Psoas muscle (tissue), 8 donors: ENCODE results near the gene N4BP2L2. TPM values are rescaled to one million over a fixed set of nuclear protein-coding genes. Genes with fewer than 3 reads are reported as not detected.

ENCODE experiments used
- ATAC-seq, 4 donors: fragments of 200-7000 bp; cut with Tn5 transposase; one replicate each; pipeline ENCODE4 v1.9.1; 2020; ENCODE audit warnings: moderate library complexity in 3 of 4, mild to moderate bottlenecking in 2 of 4
- DNase-seq, 2 donors: peaks; one replicate each; pipeline ENCODE4 v3.0.0-alpha.2; 2020
- H3K27ac ChIP-seq: fragments of 200-600 bp; one replicate; pipeline ENCODE4 v1.8.0; 2022
- H3K27me3 ChIP-seq, 3 donors: fragments of 200-600 bp in 1 of 3; one replicate each; pipeline versions ENCODE4 v1.6.1 to v1.8.0; 2013 to 2022; ENCODE audit warnings: low read length in 2 of 3, mild to moderate bottlenecking in 2 of 3, moderate library complexity in 1 of 3; ENCODE audit not compliant: insufficient read depth in 3 of 3
- H3K36me3 ChIP-seq, 2 donors: fragments of 200-600 bp in 1 of 2; one replicate each; pipeline versions ENCODE4 v1.6.1 to v1.8.0; 2013 to 2022; ENCODE audit warnings: low read depth in 1 of 2, mild to moderate bottlenecking in 1 of 2, moderate library complexity in 1 of 2; ENCODE audit not compliant: insufficient read depth in 1 of 2
- H3K4me1 ChIP-seq: fragments of 200-600 bp; one replicate; pipeline ENCODE4 v1.8.0; 2022
- H3K4me3 ChIP-seq: fragments of 200-600 bp; one replicate; pipeline ENCODE4 v1.8.0; 2022; ENCODE audit warnings: mild to moderate bottlenecking
- H3K9me3 ChIP-seq: fragments of 200-600 bp; one replicate; pipeline ENCODE4 v1.8.0; 2022
- WGBS, 3 donors: extraction: QIAGEN DNeasy Blood & Tissue Kit; methylation state at CpG; one replicate each; pipeline versions ENCODE4 v1.1.6 to v1.1.7; 2013; 5-methylcytosine and 5-hydroxymethylcytosine counted together
- intact Hi-C, 2 donors: fragments of 100-400 bp; cut with DNase I; formaldehyde crosslinking; loops; one replicate each; pipeline versions ENCODE4 v1.11.0 to v1.14.2; 2022
- polyA plus RNA-seq, 3 donors: library from polyadenylated mRNA; stranded (reverse); fragments of 200-250 nt; gene quantifications; one replicate each; pipeline ENCODE4 v1.2.3, GENCODE V29; 2013
- total RNA-seq, 4 donors: library from RNA; stranded (reverse); fragmentation: NEBNext Ultra II Directional in 2 of 4; extraction: Animal tissue kit (Norgen Biotek cat#: 25700) in 2 of 4; gene quantifications; one replicate each; pipeline versions ENCODE4 v1.2.1 to v1.2.4, GENCODE V29; 2021 to 2023
- TF ChIP-seq, protein P1 (sequence below): fragments of 200-600 bp; IDR thresholded peaks from one replicate; pipeline ENCODE4 v1.8.0; 2022; ENCODE audit warnings: antibody characterized with exemption
- donor health status: healthy with polysubstance abuse.
- donor health status: DM: no; HTN: no; CAD: no; lungs with moderate emphysema.
- donor health status: Bipolar disorder and iron deficiency.
- donor health status: healthy.
- donor health status: DM: yes; HTN: yes; CAD: no.
- donor health status: DM: no; HTN: no; CAD: no.
- donor health status: DM: no; HTN: no; CAD: no.
- donor health status: DM: yes; HTN: yes; CAD: no.

N4BP2L2 gene
- total and polyA plus RNA-seq, 7 donors = 23.6 to 153 (median 102) TPM

DNA sequence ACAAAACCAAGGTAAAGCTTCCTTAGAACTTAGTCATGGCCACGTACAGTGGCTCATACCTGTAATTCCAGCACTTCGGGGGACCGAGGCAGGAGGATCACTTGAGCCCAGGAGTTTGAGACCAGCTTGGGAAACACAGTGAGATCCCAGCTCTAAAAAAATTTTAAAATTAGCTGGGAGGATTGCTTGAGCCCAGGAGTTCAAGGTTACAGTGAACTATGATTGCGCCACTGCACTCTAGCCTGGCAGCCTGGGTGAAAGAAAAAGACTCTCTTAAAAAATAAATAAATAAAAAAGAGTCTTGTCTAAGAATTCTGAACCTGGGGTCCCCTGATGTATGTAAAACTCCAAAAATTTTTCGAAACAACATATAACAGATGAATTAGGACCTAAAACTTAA, 34.9 kb downstream of the N4BP2L2 start:
- H3K27ac ChIP-seq = no peak overlapping the region
- H3K9me3 ChIP-seq = no peaks in the 10 kb centered on the region
- no peak for DNase-seq
- peaks cover 2 to 26% of the 10 kb centered on the region in 2 donors for H3K36me3 ChIP-seq
- 91 to 93% (median 91%) methylated on average over 5 of the region's 5 CpGs for WGBS, 3 donors
- no peaks in the 10 kb centered on the region for H3K27me3 ChIP-seq
- no peak overlapping the region for H3K4me3 ChIP-seq
- intact Hi-C loops = no loop called here
- no peaks in the 10 kb centered on the region for H3K4me1 ChIP-seq
- ATAC-seq = peak in 1 of 4 donors; percentile 38
- TF ChIP-seq, protein P1, sequence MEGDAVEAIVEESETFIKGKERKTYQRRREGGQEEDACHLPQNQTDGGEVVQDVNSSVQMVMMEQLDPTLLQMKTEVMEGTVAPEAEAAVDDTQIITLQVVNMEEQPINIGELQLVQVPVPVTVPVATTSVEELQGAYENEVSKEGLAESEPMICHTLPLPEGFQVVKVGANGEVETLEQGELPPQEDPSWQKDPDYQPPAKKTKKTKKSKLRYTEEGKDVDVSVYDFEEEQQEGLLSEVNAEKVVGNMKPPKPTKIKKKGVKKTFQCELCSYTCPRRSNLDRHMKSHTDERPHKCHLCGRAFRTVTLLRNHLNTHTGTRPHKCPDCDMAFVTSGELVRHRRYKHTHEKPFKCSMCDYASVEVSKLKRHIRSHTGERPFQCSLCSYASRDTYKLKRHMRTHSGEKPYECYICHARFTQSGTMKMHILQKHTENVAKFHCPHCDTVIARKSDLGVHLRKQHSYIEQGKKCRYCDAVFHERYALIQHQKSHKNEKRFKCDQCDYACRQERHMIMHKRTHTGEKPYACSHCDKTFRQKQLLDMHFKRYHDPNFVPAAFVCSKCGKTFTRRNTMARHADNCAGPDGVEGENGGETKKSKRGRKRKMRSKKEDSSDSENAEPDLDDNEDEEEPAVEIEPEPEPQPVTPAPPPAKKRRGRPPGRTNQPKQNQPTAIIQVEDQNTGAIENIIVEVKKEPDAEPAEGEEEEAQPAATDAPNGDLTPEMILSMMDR = no peak

DNA sequence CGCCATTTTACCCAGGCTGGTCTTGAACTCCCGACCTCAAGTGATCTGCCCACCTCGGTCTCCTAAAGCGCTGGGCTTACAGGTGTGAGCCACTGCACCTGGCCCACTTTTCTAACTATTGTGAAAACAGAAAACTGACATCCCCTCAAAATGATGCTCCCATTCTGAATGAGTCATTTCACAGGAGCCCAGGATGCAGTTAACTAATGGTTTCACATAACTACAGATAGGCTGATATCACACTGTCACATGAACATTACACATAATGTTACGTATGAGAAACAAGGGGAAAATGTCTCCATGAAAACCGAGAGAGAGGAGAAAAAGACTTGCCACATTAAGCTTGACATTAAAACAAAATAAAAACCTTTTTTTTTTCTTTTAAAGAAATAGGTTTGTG, 37.5 kb downstream of the N4BP2L2 start:
- Histone ChIP-seq H3K36me3 (peaks cover 2 to 10% of the 10 kb centered on the region in 2 donors), H3K4me1 (peaks cover 5% of the 10 kb centered on the region), H3K4me3 (no peak overlapping the region), H3K27ac (no peak overlapping the region), H3K27me3 (no peaks in the 10 kb centered on the region), H3K9me3 (no peaks in the 10 kb centered on the region)
- TF ChIP-seq, protein P1 = no peak
- ATAC-seq = no peak
- 95 to 96% (median 96%) methylated on average over 6 of the region's 6 CpGs for WGBS, 3 donors
- intact Hi-C loops = no loop called here
- no peak for DNase-seq

DNA sequence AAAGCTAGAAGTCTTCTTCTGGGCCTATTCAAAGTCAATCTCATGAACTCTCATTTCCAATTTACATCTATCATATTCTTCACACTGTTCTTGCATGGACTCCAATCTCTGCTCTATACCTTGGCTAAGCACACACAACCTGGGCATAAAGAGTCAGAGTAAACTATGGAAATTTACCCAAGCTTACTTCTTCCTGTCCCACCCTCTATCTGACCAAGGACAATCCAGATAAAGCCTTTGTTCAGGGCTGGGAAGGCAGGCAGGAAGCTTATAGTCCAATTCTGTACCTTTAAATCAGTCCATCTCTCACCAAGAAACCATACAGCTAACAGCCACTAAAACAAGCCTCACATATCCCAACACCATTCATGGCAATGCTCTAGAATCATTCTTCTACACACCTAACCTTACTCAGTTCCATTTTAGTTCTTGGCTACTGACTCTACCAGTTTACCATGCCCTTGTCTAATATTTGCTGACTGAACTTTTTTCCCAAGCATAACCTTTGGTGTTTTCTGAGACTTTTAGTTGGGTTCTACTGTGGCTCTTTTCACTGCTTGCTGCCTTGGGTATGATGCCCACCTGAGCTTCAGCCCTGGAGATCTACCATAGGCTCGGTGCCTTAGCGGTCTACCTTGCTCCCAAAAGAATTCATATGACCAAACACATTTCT, 38.9 kb downstream of the N4BP2L2 start:
- Histone ChIP-seq H3K9me3 (no peaks in the 10 kb centered on the region), H3K27ac (no peak overlapping the region), H3K4me1 (peaks cover 5% of the 10 kb centered on the region), H3K4me3 (no peak overlapping the region), H3K27me3 (no peaks in the 10 kb centered on the region), H3K36me3 (peaks cover 1 to 2% of the 10 kb centered on the region in 2 donors)
- intact Hi-C loops = no loop called here
- no peak for ATAC-seq
- TF ChIP-seq, protein P1 = no peak
- DNase-seq = no peak
- 95 to 96% (median 96%) methylated on average over 2 of the region's 2 CpGs for WGBS, 3 donors

DNA sequence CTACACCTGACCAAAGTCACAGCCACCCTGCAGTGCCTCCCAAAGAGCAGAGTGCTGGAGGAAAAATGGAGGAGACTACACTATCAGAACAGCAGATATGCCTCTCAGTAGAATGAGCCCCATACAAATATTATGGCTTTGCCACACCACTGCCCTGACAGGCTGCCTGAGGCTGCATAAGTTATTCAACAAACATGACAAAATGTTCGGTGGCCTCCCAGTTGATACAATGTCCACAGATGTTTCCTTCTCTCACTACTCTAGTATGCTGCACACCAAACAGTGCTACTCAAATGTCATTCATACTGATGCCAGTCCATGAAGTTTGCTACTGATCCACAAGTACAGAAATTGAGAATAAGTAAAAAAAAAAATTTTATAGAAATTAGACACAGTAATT, 41.0 kb downstream of the N4BP2L2 start:
- intact Hi-C loops = no loop called here
- H3K27ac ChIP-seq = no peak overlapping the region
- WGBS, 3 donors = 33 to 42% (median 33%) methylated on average over 1 of the region's 1 CpG

More for the DNA sequence above, 41.0 kb downstream of the N4BP2L2 start:
- Histone ChIP-seq H3K36me3 (no peaks in the 10 kb centered on the region), H3K4me3 (no peak overlapping the region), H3K27me3 (no peaks in the 10 kb centered on the region), H3K4me1 (peaks cover 5% of the 10 kb centered on the region), H3K9me3 (no peaks in the 10 kb centered on the region)
- TF ChIP-seq, protein P1 = no peak
- peak in 2 of 4 donors; percentile 24 to 27 for ATAC-seq
- DNase-seq = no peak
